Iris pigment epithelial cell (primary cell): ENCODE results near the gene CFAP97D2.

ENCODE experiments used
- DNase-seq: peaks from one replicate; pipeline ENCODE4 v3.0.0-alpha.2; 2011; ENCODE audit warnings: low read depth

Gene CFAP97D2

DNA sequence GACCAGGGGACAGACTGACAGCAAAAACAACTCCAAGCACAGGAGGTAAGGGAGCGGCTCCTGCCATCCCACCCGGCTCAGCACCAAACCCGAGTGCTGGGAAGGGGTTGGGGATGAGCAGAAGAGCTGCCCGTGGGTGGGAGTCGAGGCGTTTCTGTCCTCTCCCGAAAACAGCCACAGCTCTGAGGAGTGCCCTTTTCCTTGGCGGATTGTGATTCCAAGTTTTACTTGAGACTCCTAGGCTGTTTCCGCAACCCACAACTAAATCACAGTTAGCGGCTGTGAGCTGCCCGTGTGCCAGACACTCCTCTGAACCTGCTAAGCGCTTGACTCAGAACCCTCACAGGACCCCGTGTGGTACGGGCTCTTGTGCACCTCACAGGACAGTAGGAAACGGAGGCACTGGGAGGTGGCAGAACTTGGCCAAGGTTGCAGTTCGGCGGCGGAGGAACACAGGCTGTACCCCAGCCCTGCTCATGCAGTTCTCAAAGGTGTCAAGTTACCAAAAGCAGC lies 21.4 kb downstream of the CFAP97D2 start:
- peak; percentile 31 for DNase-seq

DNA sequence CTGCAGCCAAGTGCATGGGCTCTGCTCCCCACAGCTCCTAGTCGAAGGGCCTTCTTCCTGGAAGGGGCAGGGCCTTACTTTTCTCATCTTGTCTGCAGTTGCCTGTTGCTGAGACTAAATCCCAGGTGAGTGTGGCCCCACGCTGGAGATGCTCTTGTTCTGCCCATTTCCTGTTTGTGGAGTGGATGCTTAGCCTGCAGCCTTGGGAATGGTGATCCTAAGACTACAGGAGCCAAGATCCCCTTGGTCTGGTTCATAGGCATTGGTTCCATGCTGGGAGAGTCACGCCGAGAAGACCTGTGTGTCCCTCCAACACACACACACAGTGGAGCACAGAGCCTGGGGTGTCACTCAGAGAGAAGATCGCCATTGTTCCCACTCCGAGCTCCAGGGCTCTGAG lies 23.5 kb downstream of the CFAP97D2 start:
- no peak for DNase-seq

DNA sequence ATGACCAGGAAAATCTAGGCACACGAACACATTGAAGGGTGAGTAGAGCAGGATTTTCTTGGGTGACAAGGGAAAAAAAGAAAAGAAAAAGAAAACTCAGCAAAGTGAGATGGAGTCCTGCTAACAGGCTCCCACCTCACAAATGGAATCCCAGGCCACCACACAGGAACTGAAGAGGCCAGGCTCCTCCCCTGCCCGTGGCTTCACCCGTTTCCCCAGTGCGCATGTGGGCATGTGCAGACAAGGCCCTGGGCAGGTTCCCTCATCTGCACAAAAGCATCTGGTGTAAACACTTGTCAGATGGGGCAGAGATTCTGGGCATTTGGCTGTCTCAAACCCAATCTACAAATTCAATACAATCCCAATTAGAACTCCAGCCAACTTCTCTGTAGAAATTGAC lies 24.5 kb downstream of the CFAP97D2 start:
- DNase-seq: no peak

DNA sequence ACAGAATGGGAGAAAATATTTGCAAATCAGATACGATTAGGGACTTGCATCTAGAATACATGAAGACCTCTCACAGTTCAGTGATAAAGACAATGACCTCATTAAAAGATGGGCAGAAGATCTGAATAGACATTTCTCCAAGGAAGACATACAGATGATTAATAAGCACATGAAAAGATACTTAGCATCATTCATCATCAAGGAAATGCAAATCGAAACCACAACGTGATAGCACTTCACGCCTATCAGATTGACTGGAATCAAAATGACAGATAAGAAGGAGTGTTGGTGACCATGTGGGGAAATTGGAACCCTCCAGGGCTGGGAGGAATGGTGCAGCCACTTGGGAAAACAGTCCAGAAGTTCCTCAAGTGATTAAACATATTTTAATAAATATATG lies 25.8 kb downstream of the CFAP97D2 start:
- no peak for DNase-seq

DNA sequence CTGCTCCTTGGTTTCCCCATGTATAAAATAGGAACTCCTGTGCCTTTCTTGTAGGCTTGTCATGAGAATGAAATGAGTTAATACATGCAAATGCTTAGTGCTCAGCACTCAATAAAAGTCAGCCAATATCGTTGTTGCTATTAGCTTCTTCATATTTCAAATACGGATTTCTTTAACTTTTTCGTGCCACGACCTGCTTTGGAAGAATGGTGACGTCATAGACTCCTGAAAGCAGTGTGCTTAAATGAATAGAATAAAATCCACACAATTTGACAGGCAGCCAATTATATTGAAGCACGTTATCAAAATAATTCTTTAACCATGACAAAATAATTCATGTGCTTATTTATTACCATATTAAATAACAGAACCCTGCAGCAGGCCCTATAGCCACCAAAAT lies 29.1 kb downstream of the CFAP97D2 start:
- no peak for DNase-seq

DNA sequence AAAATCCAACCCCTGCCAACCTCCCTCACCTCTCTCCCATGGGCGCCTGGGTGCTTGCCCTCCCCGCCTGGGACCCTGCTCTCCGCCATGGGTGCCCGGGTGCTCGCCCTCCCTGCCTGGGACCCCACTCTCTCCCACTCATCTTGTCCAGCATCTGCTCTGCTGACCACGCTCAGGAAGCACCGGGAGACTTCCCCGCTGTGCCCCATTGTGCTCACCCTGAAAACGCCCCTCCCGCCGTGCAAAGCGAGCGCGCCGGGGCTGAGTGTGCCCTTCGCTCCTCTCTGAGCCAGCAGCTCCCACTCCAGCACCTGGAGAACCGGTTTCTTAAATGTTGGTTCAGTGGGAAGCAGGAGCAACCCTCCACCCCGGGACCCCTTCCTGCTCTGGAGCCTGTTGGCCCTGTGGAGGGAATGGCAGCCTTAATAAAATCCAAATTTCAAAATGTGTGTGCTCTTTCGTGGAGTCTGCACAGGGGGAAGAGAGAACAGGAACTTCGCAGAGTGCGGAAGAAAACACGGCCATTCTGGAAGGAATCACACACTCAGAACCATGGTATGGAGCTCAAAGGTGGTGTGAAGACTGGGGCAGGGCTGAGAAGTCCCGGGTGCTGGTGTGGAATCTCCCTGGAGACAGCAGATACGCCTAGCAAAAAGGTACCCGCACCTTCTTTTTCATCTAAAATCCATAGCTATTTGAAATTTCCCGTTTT lies 32.5 kb downstream of the CFAP97D2 start:
- no peak for DNase-seq

DNA sequence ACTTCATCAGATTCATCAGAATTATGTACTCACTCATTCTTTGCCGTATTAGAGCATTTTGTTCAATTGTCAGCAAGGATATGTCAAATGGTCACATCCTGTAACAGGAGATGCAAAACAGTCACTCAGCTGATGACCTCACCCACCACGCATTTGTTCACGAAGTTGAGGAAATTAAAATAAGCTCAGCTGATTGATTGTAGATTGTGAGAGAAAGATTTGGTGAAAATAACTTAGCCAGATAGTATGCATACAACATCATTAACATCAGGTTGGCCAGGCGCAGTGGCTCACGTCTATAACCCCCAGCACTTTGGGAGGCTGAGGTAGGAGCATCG lies 33.1 kb downstream of the CFAP97D2 start:
- DNase-seq: peak; percentile 76

DNA sequence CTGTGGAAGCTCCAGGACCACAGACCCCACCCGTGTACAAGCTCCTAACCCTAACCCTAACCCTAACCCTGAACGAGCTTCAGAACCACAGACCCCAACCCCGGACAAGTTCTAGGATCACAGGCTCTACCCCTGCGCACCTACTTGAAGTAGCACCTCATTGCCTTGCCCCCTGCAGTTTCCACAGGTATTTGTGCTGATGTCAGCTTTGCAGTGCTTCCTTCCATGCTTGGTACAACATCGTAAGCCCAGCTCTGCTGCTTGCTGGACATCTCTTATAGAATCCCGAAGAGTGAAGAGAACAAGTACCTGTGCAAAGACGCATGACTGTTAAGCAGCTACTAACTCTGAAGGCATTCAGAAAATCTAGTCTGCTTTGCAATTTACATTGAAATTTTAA lies 34.9 kb downstream of the CFAP97D2 start:
- no peak for DNase-seq

DNA sequence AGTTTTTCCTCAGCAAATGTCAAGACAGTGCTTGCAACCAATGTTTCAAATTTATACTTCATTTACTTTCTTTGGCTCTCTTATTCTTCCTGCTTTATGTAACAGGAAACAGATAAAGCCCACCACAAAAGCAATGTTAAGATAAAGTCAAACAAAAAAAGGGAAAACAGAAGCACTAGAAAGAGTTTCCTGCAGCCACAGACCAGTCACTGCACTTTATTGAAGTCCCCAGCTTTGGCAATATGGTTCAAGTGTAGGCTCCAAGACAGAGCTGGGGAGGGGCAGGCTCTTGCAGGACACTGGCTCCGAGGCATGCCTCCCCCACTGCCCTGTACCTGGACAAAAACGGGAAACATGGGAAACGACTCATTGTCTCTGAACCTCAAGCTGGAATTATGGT lies 40.3 kb downstream of the CFAP97D2 start:
- DNase-seq: no peak

DNA sequence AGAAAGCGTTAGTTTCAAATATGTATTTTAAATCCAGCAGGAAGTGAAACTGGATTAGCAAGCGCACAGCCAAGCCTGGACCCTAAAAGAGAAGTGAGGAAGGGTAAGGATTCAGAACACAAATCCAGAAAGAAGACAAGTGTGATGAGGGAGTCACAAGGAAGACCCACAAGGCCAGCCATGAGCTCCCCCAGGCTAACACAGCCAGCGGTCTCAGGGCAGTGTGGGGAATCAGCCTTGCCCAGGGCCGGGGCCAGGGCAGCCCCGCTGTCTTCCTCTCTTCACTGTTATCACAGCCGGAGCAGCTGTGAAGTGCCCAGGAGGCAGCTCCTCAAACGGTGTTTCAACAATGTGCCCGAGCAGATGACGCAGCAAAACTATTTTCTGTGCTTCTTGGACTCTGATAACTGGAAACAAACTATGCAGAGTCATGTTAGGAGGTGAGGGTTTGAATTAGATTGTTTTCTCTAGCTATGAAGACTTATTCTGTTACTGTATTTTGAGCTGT lies 43.5 kb downstream of the CFAP97D2 start:
- DNase-seq: peak; percentile 69

DNA sequence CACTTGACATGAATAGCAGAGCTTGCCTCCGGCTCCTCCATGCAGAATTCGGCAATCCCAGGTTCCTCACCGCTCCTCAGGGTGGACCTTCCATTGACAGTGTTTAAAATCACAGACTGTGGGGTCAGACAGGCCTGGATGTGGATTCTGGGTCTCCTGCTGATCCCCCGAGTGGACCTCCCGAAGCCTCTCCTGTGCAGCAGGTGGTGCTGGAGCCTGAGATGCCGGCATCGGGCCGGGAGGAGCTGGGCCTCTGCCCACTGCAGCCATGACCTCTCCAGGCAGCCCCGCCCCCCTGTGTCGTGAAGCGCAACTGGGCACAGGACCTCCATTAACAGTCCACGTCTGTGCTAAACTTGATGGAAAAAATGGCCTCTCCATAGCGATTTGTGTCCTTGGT lies 45.1 kb downstream of the CFAP97D2 start:
- DNase-seq: no peak

DNA sequence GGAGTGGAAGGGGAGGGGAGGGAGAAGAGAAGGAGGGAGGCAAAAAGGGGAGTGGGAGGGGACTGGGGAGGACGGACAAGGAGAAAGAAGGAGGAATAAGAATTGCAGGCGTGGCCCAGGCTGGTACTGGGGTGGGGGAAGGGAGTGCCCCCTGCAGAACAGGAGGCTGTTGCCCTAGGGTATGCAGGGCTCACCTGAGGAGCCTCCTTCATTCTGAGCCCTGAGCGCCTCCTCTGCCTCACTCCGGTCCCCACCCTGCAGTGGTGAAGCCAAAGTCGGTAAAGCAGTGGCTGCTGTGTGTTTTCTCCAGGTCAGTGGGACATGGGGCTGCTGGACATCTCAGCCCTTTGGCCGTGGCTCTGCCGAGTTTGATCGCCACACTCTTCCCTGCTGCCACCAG lies 46.6 kb downstream of the CFAP97D2 start:
- DNase-seq: no peak

DNA sequence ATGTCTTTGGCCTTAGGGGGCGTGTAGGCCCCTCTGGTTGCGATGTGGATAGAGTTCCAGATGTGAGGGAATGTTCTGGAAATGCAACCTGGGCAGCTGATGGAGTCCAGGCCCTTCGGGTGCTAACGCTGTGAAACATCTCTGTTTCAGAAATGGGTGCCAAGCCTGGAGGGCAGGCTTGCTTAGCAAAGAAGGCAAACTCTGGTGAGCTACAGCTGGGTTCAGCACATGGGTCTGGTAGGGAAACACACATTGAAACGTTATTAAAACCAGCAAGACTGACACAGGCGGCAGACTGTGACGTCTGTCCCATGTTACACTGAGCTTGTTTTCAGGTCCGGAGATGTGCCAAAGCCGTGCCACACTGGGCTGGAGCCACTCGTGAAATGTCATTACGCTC lies 47.0 kb downstream of the CFAP97D2 start:
- no peak for DNase-seq

DNA sequence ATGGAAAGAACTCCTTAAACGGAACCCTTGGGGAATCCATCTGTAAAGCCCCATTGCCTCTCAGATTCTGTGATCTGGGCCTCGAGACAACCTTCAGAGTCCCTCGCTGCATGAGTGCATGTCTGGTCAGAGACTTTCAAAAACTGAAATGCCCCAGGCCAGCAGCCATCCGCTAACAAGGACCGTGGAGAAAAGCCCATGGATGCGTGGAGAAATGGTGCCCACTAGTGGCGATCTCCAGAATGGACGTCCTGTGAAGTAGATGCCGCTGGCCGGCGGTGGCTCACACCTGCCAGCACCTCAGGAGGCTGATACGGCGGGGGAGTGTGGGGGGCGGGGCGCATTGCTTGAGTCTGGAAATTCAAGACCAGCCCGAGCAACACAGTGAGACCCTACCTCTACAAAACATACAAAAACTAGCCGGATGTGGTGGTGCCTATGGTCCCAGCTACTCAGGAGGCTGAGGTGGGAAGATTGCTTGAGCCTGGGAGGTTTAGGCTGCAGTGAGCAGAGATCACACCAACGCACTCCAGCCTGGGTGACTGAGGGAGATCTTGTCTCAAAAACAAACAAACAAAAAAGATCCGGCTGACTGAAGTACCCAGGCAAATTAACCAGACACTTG lies 47.8 kb downstream of the CFAP97D2 start:
- DNase-seq: peak; percentile 69

DNA sequence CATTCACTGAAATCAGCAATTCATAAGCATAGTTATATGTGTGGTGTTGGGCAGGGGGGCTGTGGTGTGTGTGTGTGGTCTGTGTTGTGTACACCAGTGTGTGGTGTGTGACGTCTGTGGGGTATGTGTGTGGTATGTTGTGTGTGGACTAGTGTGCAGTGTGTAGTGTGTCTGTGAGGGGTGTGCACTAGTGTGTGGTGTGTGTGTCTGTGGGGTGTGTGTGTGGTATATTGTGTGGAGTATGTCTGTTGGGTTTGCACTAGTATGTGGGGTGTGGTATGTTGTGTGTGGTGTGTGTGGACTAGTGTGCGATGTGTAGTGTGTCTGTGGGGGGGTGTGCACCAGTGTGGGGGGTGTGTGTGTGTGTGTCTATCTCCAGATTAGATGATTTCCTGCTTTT lies 48.5 kb downstream of the CFAP97D2 start:
- no peak for DNase-seq

DNA sequence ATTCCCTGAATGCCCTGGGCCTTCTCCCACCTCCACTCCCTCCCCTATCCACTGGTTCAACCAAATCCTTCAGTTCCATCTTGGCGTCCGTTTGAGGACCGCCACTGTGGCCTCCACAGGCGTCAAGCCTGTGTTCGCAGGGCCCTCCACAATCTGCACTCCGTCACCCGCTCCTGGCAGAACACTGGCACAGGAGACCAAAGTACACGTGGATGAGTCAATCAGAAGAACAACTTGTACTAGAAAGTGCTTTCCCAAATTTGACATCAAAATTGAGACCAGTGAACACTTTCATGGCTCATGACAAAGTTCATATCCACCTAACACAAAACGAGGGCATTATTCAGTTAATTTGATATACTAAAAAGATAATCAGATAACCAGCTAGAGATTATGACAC lies 49.1 kb downstream of the CFAP97D2 start:
- DNase-seq: no peak

DNA sequence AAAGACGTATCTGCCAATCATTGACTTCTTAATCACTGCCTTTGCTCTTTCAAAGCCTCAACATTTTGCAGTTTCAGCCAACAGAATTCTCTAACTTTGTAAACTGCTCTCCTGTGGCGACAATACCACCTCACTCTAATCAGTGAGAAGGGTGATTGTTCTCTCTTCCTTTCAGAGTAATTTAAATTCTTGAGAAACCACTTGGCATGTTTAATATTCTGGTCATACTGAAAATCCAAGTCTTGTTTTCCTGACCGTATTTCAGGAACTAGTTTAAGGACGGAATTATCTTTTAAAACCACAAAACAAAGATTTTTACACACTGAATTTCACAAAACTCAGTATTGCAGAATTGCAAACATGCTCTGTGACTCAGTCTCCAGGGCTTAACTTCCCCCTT lies 50.4 kb downstream of the CFAP97D2 start:
- no peak for DNase-seq

DNA sequence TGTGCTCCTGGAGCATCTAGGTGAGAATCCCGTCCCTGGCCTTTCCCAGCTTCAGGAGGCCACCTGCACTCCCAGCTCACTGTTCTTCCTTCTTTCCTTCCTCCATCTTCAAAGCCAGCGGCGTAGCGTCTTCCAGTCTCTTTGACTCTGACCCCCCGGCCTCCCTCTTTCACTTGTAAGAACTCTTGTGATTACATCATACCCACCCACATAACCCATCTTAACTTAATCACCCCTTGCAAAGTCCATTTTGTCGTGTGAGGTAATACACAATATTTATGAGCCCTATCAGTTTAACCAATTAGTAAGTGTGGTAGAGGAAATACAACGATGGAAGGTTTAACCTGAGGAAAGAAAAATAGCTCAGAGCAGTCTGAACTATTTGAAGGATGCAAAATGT lies 51.1 kb downstream of the CFAP97D2 start:
- DNase-seq: peak; percentile 45

DNA sequence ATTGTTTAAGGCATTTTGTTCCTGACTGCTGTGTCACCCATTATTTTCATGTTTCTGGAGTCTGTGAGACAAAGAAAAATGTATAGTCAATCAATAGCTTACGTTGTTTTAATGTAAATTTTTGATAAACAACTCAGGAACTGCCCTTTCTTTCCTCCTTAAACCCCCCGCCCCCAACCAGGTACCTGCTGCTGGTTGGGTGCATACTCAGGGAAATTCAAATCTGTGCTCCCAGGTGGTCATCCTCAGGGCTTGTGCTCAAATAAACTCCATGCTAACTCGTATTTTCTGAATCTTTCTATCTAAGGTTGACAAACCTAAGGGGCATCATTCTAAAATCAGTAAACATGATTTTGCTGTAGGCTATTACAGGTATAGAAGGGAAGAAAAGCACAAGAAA lies 51.5 kb downstream of the CFAP97D2 start:
- no peak for DNase-seq

DNA sequence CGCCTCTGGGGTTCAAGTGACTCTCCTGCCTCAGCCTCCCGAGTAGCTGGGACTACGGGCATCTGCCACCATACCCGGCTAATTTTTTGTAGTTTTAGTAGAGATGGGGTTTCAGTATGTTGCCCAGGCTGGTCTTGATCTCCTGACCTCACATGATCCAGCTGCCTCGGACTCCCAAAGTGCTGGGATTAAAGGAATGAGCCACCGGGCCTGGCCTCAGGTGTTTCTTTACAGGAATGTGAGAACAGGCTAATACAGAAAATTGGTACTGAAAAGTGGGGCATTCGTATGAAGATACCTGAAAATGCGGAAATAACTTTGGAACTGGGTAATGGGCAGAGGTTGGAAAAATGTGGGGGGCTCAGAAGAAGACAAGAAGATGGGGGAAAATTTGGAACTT lies 52.8 kb downstream of the CFAP97D2 start:
- DNase-seq: no peak

DNA sequence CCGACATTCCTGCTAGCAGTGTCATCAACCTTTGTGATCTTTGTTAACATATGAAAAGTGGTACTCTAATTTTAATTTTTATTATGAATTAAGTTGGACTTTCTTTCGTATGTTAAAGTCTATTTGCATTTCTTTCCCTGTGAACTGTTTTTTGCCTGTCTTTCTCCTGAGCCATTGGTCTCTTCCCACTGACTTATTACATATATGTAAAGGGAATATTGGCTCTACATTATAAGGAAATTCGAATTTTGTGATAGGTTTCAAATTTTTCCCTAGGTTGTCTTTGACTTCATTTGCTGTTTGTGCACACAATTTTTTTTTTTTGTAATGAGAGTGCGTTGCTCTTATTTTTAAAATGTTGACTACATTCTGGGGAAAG lies 55.2 kb downstream of the CFAP97D2 start:
- DNase-seq: no peak

DNA sequence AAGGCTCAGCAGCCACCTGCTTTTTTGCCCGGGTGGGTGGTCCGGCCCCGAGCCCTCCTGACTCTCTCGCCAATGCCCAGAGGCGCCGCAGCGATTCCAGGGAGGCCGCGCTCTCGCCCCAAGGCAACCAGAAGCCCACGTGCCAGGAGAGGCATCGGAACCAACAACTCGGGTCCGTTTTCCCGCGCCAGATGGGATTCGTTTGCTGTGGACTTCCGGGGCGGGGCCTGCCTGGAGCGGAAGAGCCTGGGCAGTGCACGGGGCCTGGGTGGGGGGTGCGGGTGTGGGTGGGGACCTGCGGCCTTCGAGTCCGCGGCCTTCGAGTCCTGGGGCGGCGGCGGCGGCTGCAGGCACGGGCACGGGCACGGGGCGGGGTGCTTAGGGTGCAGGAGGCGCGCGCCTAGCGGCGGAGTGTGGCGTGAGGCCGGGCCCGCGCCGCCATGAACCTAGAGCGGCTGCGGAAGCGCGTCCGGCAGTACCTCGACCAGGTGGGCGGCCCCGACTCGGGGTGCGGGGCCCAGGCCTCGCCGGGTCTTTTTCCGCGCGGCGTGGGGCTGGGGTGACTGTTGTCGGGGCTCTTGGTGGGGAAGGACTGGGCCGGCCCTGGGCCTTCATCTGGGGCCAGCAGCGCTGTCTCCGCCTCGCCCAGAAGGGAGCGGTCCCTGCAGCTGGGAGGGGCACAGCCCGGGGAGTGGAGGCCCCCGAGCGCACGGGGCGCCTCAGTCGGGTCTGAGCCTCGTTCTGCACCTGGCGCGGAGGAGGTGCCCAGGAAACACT lies 55.8 kb downstream of the CFAP97D2 start, which contains the start of gene CDC16:
CDC16 (plus strand) TSS at position 253 of the 777 bp plus-strand sequence; CDS start at position 441, 188 bp downstream.
- peak; percentile 92 for DNase-seq

DNA sequence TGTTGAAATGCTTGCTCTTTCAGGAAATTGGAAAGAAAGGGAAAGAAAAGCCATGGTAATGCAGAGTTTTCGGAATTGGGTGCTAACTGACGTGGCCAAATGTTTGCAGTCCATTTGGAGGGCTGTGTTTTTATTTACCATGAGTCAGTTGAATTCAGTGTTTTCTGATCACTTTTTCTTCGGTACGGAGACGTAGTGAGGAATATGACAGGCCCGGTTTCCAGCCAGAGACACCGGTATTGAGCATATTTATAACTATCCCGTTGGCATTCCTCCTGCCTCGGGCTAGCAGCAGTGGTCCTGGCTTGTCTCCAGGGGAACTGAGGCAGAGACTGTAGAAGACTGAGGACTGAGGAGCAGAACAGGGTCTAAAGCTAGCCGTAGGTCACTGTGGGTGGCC lies 56.6 kb downstream of the CFAP97D2 start:
- DNase-seq: no peak
